ENCODE measurements around the gene WWOX. TPM values are rescaled to one million over a fixed set of nuclear protein-coding genes. Genes with fewer than 3 reads are reported as not detected.

Gene WWOX
- total and polyA plus RNA-seq, 3 donors from 2014 or later, result 20.6 to 76.7 (median 64.1) TPM

GRCh38 chr16:78842950-78843349 is 743.5 kb downstream of the WWOX start:
- no peak for DNase-seq
- intact Hi-C loops (cut with DNase I; ENCODE audit: low total_unique reads), result no loop called here
- H3K4me3 ChIP-seq, result no peak overlapping the region
- H3K36me3 ChIP-seq (ENCODE audit: low read depth, missing control alignments), result no peaks in the 10 kb centered on the region
- no peak overlapping the region for H3K27ac ChIP-seq
- no peaks in the 10 kb centered on the region for H3K27me3 ChIP-seq
- H3K4me1 ChIP-seq, result no peaks in the 10 kb centered on the region
- WGBS, 2 donors, result 59 to 75% methylated on average over 4 of the region's 4 CpGs
- TF ChIP-seq CTCF (IDR thresholded peaks at IDR 0.05) (no peak), POLR2A (IDR thresholded peaks at IDR 0.05) (no peak)
- H3K9me3 ChIP-seq, result no peaks in the 10 kb centered on the region

GRCh38 chr16:78843978-78844377 is 744.5 kb downstream of the WWOX start:
- Histone ChIP-seq H3K4me1 (no peaks in the 10 kb centered on the region), H3K27ac (no peak overlapping the region), H3K36me3 (ENCODE audit: low read depth, missing control alignments) (no peaks in the 10 kb centered on the region), H3K9me3 (no peaks in the 10 kb centered on the region), H3K27me3 (no peaks in the 10 kb centered on the region), H3K4me3 (no peak overlapping the region)
- no peak for TF ChIP-seq POLR2A (IDR thresholded peaks at IDR 0.05)
- TF ChIP-seq CTCF (IDR thresholded peaks at IDR 0.05), result no peak
- 72 to 91% methylated on average over 5 of the region's 5 CpGs for WGBS, 2 donors
- intact Hi-C loops (cut with DNase I; ENCODE audit: low total_unique reads), result no loop called here
- no peak for DNase-seq

- Histone ChIP-seq H3K4me3 (no peak overlapping the region), H3K9me3 (no peaks in the 10 kb centered on the region), H3K27ac (no peak overlapping the region), H3K4me1 (no peaks in the 10 kb centered on the region), H3K36me3 (ENCODE audit: low read depth, missing control alignments) (no peaks in the 10 kb centered on the region), H3K27me3 (no peaks in the 10 kb centered on the region)
- no peak for DNase-seq
- TF ChIP-seq POLR2A (IDR thresholded peaks at IDR 0.05) (no peak), CTCF (IDR thresholded peaks at IDR 0.05) (no peak)
- intact Hi-C loops (cut with DNase I; ENCODE audit: low total_unique reads), result no loop called here
- WGBS, 2 donors, result 79 to 86% methylated on average over 7 of the region's 7 CpGs
Observed at GRCh38 chr16:78844682-78845081, 745.2 kb downstream of the WWOX start.

- H3K4me1 ChIP-seq, result no peaks in the 10 kb centered on the region
- no peak overlapping the region for H3K4me3 ChIP-seq
- H3K27me3 ChIP-seq, result no peaks in the 10 kb centered on the region
- no peaks in the 10 kb centered on the region for H3K36me3 ChIP-seq (ENCODE audit: low read depth, missing control alignments)
- TF ChIP-seq POLR2A (IDR thresholded peaks at IDR 0.05) (no peak), CTCF (IDR thresholded peaks at IDR 0.05) (no peak)
- 64 to 72% methylated on average over 3 of the region's 3 CpGs for WGBS, 2 donors
- no peak for DNase-seq
- no peak overlapping the region for H3K27ac ChIP-seq
- intact Hi-C loops (cut with DNase I; ENCODE audit: low total_unique reads), result no loop called here
- H3K9me3 ChIP-seq, result no peaks in the 10 kb centered on the region
Observed at GRCh38 chr16:78851266-78851665, 751.8 kb downstream of the WWOX start.

GRCh38 chr16:78852081-78852635 is 752.7 kb downstream of the WWOX start:
- no peaks in the 10 kb centered on the region for H3K27me3 ChIP-seq
- no peaks in the 10 kb centered on the region for H3K36me3 ChIP-seq (ENCODE audit: low read depth, missing control alignments)
- H3K27ac ChIP-seq, result no peak overlapping the region
- no peak overlapping the region for H3K4me3 ChIP-seq
- TF ChIP-seq CTCF (IDR thresholded peaks at IDR 0.05) (no peak), POLR2A (IDR thresholded peaks at IDR 0.05) (no peak)
- WGBS, 2 donors, result 95 to 97% methylated on average over 4 of the region's 4 CpGs
- intact Hi-C loops (cut with DNase I; ENCODE audit: low total_unique reads), result no loop called here
- no peaks in the 10 kb centered on the region for H3K4me1 ChIP-seq
- no peak for DNase-seq
- H3K9me3 ChIP-seq, result no peaks in the 10 kb centered on the region
